ENCODE results near the gene COL21A1.

Gene COL21A1

DNA sequence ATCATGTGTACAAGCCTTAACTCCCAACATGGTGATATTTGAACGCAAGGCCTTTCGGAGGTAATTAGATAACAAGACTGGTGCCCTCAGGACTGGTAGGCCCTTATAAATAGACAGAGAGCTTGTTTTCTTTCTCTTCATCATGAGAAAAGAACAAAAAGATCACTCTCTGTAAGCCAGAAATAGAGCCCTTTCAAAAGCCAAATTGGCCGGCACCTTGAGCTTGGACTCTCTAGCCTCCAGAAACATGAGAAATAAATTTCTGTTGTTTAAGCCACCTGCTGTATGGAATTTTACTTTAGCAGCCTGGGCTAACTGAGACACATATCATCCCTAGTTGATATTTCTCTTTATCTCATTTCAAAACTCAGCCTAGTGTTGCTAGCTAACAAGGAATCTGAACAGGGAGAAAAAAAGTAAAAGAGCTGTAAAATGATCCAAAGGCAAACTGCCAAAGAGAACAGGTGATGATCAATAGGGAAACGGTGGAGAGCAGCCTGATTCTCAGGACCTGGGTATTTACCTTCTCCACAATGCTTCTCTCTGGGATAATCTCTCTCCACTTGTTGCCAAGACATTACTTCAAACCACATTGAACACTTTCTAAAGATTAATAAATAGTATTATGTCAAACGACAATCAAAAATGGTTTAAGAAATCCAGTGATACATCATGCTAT is 6.1 kb downstream of the COL21A1 start:
- no peak for DNase-seq (ENCODE audit: low read depth)
- H3K4me3 ChIP-seq (ENCODE audit: low read depth, low read length), result no peak overlapping the region
- TF ChIP-seq, protein P1, sequence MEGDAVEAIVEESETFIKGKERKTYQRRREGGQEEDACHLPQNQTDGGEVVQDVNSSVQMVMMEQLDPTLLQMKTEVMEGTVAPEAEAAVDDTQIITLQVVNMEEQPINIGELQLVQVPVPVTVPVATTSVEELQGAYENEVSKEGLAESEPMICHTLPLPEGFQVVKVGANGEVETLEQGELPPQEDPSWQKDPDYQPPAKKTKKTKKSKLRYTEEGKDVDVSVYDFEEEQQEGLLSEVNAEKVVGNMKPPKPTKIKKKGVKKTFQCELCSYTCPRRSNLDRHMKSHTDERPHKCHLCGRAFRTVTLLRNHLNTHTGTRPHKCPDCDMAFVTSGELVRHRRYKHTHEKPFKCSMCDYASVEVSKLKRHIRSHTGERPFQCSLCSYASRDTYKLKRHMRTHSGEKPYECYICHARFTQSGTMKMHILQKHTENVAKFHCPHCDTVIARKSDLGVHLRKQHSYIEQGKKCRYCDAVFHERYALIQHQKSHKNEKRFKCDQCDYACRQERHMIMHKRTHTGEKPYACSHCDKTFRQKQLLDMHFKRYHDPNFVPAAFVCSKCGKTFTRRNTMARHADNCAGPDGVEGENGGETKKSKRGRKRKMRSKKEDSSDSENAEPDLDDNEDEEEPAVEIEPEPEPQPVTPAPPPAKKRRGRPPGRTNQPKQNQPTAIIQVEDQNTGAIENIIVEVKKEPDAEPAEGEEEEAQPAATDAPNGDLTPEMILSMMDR (IDR thresholded peaks at IDR 0.05; ENCODE audit: low read depth, low read length, missing control alignments), result no peak

DNA sequence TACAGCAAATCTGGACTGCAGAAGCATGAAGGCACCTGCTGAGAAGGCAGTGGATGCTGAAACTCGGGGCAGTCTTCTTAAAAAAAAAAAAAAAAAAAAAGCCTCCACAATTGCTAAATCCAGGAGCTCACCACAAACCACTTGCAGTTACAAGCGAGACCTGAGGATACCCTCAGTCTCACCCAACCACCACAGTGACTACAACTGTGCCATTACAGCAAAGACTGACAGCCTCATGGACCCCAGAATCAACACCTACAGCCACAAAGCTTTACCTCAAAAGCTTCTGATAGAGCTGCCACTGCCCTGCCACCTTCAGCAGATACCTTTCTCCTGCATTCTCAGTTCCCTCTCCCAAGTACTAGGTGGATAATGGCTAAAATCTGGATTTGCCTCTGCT is 9.0 kb downstream of the COL21A1 start:
- no peak overlapping the region for H3K4me3 ChIP-seq (ENCODE audit: low read depth, low read length)
- DNase-seq (ENCODE audit: low read depth), result no peak
- TF ChIP-seq, protein P1 (IDR thresholded peaks at IDR 0.05; ENCODE audit: low read depth, low read length, missing control alignments), result no peak

DNA sequence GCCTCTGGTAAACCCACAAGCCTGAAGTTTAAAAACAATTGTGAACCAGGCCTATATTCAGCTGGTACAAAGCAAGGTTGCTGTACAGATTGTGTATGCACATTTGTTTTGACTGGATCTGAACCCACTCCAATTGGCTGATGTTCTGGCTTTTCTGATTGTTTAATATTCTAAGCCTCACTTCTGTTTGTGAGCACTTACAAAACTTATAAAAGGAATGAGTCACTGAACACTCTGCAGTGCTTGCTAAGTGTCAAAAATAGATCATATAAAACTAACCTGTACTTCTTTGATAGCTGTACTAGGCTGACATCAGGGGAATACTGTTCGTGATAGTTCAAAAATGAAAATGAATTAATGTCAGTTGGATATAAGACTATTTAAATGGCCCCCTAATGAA is 12.1 kb downstream of the COL21A1 start:
- DNase-seq (ENCODE audit: low read depth), result no peak
- TF ChIP-seq, protein P1 (IDR thresholded peaks at IDR 0.05; ENCODE audit: low read depth, low read length, missing control alignments), result no peak
- no peak overlapping the region for H3K4me3 ChIP-seq (ENCODE audit: low read depth, low read length)

DNA sequence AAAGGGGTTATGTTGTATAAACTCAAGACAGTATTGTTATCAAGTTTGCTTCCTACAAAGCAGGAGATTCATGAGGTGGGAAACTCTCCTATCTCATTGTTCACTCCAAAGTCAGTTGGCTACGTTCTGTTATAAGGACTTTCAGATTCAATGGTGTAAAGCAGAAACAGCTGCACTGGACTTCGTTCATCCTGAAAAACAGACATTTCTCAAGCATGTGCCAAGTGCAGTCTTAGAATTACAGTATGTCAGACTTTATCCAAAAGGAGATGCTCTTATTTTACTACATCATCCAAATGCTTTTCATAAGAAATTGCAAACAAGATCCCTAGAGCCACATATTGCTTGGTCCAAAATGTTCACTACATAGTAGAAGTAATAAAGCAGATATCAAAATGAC is 14.9 kb downstream of the COL21A1 start:
- no peak overlapping the region for H3K4me3 ChIP-seq (ENCODE audit: low read depth, low read length)
- no peak for DNase-seq (ENCODE audit: low read depth)
- TF ChIP-seq, protein P1 (IDR thresholded peaks at IDR 0.05; ENCODE audit: low read depth, low read length, missing control alignments), result no peak

DNA sequence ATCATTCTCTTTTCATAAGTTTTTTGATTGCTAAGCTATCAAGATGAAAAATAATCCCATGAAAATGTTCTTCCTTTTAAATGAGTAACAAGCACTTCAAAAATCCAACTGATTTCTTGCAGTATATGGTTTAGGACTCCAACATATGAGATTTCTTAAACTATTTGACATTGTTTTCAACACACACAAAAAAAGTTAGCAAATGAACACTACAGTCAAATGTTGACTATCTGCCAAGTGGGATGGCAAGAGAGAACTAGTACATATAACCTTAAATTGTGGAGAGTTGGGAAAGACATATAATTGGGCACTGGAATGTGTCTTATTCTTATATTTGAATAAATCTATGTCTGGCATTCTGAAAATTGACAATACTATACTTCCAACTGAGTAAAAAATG is 15.6 kb downstream of the COL21A1 start:
- DNase-seq (ENCODE audit: low read depth), result no peak
- TF ChIP-seq, protein P1 (IDR thresholded peaks at IDR 0.05; ENCODE audit: low read depth, low read length, missing control alignments), result no peak
- no peak overlapping the region for H3K4me3 ChIP-seq (ENCODE audit: low read depth, low read length)

DNA sequence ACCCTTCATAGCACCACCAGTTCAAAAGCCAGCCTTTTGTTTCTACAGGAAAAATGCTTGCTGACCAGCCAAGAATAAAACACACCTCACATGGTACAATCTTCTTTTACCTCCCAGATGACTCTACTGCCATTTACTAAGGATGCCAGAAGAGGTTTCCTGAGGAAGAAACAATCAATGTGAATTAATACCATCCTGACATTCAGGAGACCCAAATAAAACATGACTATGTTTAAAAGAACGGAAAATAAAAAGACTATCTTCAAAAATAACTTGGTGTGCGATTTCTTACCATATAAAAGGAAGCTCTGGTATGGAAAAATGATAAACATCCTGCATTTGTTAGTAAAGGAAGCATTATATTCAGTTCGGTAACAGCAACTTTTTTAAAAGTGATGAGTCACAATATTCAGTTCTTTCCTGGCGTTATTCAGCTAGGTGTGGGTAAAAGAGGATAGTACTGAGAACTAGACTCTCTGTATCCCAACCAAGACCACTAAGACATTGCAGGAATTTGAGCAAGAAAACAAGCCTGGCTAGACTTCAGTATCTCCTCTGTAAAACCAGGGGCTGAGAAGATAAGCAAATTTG is 16.3 kb downstream of the COL21A1 start:
- DNase-seq (ENCODE audit: low read depth), result no peak
- TF ChIP-seq, protein P1 (IDR thresholded peaks at IDR 0.05; ENCODE audit: low read depth, low read length, missing control alignments), result no peak
- H3K4me3 ChIP-seq (ENCODE audit: low read depth, low read length), result no peak overlapping the region

Measured in GM12864 (cell line).